ENCODE results near the gene OR10G7. TPM values are rescaled to one million over a fixed set of nuclear protein-coding genes. Genes with fewer than 3 reads are reported as not detected.

Gene OR10G7
- total and polyA plus RNA-seq, 2 experiments from 2014 or later = not detected

GRCh38 chr11:124012697-124013096 is 28.4 kb downstream of the OR10G7 start, which contains the start of gene OR10G4:
TSS of gene OR10G4 (plus strand) at chr11:124012997. CDS start at chr11:124015575, 2,578 bp downstream.
- Histone ChIP-seq H3K27me3 (no peaks in the 10 kb centered on the region), H3K4me2 (no peak within 1 kb of the TSS), H3K79me2 (no peaks in the 10 kb centered on the region), H2AFZ (no peak within 1 kb of the TSS), H3K9me2 (replicated peaks; ENCODE audit: insufficient read depth) (no peaks in the 10 kb centered on the region), H3K4me3 (no peak within 1 kb of the TSS), H3K36me3 (replicated peaks; ENCODE audit: insufficient read depth, low read depth) (no peaks in the 10 kb centered on the region), H4K20me1 (ENCODE audit: insufficient read depth, poor library complexity, severe bottlenecking) (no peaks in the 10 kb centered on the region), H3K9me3 (ENCODE audit: low read depth) (no peaks in the 10 kb centered on the region), H3K4me1 (ENCODE audit: insufficient read depth) (no peaks in the 10 kb centered on the region), H3K27ac (no peak within 1 kb of the TSS)
- no peak for TF ChIP-seq CTCF (IDR thresholded peaks at IDR 0.05; ENCODE audit: poor library complexity)
- TF ChIP-seq EZH2 (IDR thresholded peaks at IDR 0.05; ENCODE audit: borderline replicate concordance) = no peak
- no peak for TF ChIP-seq EZH2phosphoT487 (IDR thresholded peaks at IDR 0.05; ENCODE audit: low read depth, severe bottlenecking, unreplicated experiment)
- WGBS (ENCODE audit: low lambda C conversion rate, missing lambda C conversion rate) = 95% methylated on average over 2 of the region's 2 CpGs
- DNase-seq (ENCODE audit: low spot score) = no peak

- H3K9me3 ChIP-seq (ENCODE audit: low read depth) = no peaks in the 10 kb centered on the region
- 94% methylated on average over 1 of the region's 1 CpG for WGBS (ENCODE audit: low lambda C conversion rate, missing lambda C conversion rate)
Measured at GRCh38 chr11:123995119-123995518, 46.0 kb downstream of the OR10G7 start, which contains the start of gene OR10G6. TSS of gene OR10G6 (minus strand) at chr11:123995161. CDS start at chr11:123995161, 0 bp downstream.

More at GRCh38 chr11:123995119-123995518, 46.0 kb downstream of the OR10G7 start, which contains the start of gene OR10G6:
- Histone ChIP-seq H3K79me2 (no peaks in the 10 kb centered on the region), H2AFZ (no peak within 1 kb of the TSS), H3K4me2 (no peak within 1 kb of the TSS), H3K36me3 (replicated peaks; ENCODE audit: insufficient read depth, low read depth) (no peaks in the 10 kb centered on the region), H3K4me3 (no peak within 1 kb of the TSS), H4K20me1 (ENCODE audit: insufficient read depth, poor library complexity, severe bottlenecking) (no peaks in the 10 kb centered on the region), H3K27me3 (no peaks in the 10 kb centered on the region), H3K9me2 (replicated peaks; ENCODE audit: insufficient read depth) (no peaks in the 10 kb centered on the region), H3K4me1 (ENCODE audit: insufficient read depth) (no peaks in the 10 kb centered on the region), H3K27ac (no peak within 1 kb of the TSS)
- DNase-seq (ENCODE audit: low spot score) = no peak
- TF ChIP-seq CTCF (IDR thresholded peaks at IDR 0.05; ENCODE audit: poor library complexity) (no peak), EZH2 (IDR thresholded peaks at IDR 0.05; ENCODE audit: borderline replicate concordance) (no peak), EZH2phosphoT487 (IDR thresholded peaks at IDR 0.05; ENCODE audit: low read depth, severe bottlenecking, unreplicated experiment) (no peak)

Other genes with a start within 250 kb of the OR10G7 start
- not detected in 2 replicates for gene OR6M1, start 235.0 kb downstream of the OR10G7 start, total RNA-seq
- not detected in 2 replicates for gene OR6M1, start 235.0 kb downstream of the OR10G7 start, polyA plus RNA-seq
- not detected in 2 replicates for gene TMEM225, start 155.7 kb downstream of the OR10G7 start, total RNA-seq
- 0.13 TPM in 1 of 2 replicates, not detected in the other for gene TMEM225, start 155.7 kb downstream of the OR10G7 start, polyA plus RNA-seq
- 0.90 and 1.1 TPM in 2 replicates for gene OR8D4, start 139.2 kb downstream of the OR10G7 start, total RNA-seq
- gene OR8D4, start 139.2 kb downstream of the OR10G7 start, polyA plus RNA-seq = 0.54 TPM in 1 of 2 replicates, not detected in the other
- gene OR4D5, start 101.7 kb downstream of the OR10G7 start, total RNA-seq = 0.32 and 0.77 TPM in 2 replicates
- gene OR4D5, start 101.7 kb downstream of the OR10G7 start, polyA plus RNA-seq = not detected in 2 replicates
- not detected in 2 replicates for gene OR6T1, start 97.5 kb downstream of the OR10G7 start, total RNA-seq
- gene OR6T1, start 97.5 kb downstream of the OR10G7 start, polyA plus RNA-seq = not detected in 2 replicates
- gene OR10S1, start 63.5 kb downstream of the OR10G7 start, total RNA-seq = not detected in 2 replicates
- gene OR10S1, start 63.5 kb downstream of the OR10G7 start, polyA plus RNA-seq = not detected in 2 replicates
- not detected in 2 replicates for gene OR10G6, start 46.2 kb downstream of the OR10G7 start, total RNA-seq
- gene OR10G6, start 46.2 kb downstream of the OR10G7 start, polyA plus RNA-seq = not detected in 2 replicates
- gene OR10G4, start 28.3 kb downstream of the OR10G7 start, total RNA-seq = 0.17 and 0.64 TPM in 2 replicates
- gene OR10G4, start 28.3 kb downstream of the OR10G7 start, polyA plus RNA-seq = not detected in 2 replicates
- gene OR10G9, start 18.3 kb downstream of the OR10G7 start, total RNA-seq = not detected in 2 replicates
- not detected in 2 replicates for gene OR10G9, start 18.3 kb downstream of the OR10G7 start, polyA plus RNA-seq
- gene OR10G8, start 14.5 kb downstream of the OR10G7 start, total RNA-seq = 0.16 and 0.47 TPM in 2 replicates
- gene OR10G8, start 14.5 kb downstream of the OR10G7 start, polyA plus RNA-seq = not detected in 2 replicates
- gene VWA5A, start 74.1 kb upstream of the OR10G7 start, total RNA-seq = 19.1 and 21.6 TPM in 2 replicates
- gene VWA5A, start 74.1 kb upstream of the OR10G7 start, polyA plus RNA-seq = 18.9 and 26.3 TPM in 2 replicates
- 0.03 TPM in 1 of 2 replicates, not detected in the other for gene OR10D3, start 142.0 kb upstream of the OR10G7 start, total RNA-seq
- not detected in 2 replicates for gene OR10D3, start 142.0 kb upstream of the OR10G7 start, polyA plus RNA-seq
- gene OR8G1, start 199.8 kb upstream of the OR10G7 start, total RNA-seq = not detected in 2 replicates
- gene OR8G1, start 199.8 kb upstream of the OR10G7 start, polyA plus RNA-seq = not detected in 2 replicates
- gene OR8G5, start 215.1 kb upstream of the OR10G7 start, total RNA-seq = not detected in 2 replicates
- gene OR8G5, start 215.1 kb upstream of the OR10G7 start, polyA plus RNA-seq = not detected in 2 replicates